Fibroblast of lung (primary cell): Measurements from ENCODE around the gene LMF2.

Experiments used
- EZH2 ChIP-seq: IDR thresholded peaks from 2 replicates; pipeline ENCODE4 v1.5.1; 2012; ENCODE audit warnings: low read length, control low read depth, mild to moderate bottlenecking; ENCODE audit errors: missing control alignments
- TF ChIP-seq, protein P1 (sequence below), 2 donors: IDR thresholded peaks in 1 of 2; conservative IDR thresholded peaks in 1 of 2; 1 replicate in 1 of 2; 2 replicates in 1 of 2; pipeline ENCODE4 v1.5.1; 2011 to 2012; ENCODE audit warnings: low read length in 2 of 2, control low read depth in 1 of 2, inconsistent platforms in 1 of 2, low read depth in 1 of 2, mild to moderate bottlenecking in 1 of 2

- TF ChIP-seq, protein P1, sequence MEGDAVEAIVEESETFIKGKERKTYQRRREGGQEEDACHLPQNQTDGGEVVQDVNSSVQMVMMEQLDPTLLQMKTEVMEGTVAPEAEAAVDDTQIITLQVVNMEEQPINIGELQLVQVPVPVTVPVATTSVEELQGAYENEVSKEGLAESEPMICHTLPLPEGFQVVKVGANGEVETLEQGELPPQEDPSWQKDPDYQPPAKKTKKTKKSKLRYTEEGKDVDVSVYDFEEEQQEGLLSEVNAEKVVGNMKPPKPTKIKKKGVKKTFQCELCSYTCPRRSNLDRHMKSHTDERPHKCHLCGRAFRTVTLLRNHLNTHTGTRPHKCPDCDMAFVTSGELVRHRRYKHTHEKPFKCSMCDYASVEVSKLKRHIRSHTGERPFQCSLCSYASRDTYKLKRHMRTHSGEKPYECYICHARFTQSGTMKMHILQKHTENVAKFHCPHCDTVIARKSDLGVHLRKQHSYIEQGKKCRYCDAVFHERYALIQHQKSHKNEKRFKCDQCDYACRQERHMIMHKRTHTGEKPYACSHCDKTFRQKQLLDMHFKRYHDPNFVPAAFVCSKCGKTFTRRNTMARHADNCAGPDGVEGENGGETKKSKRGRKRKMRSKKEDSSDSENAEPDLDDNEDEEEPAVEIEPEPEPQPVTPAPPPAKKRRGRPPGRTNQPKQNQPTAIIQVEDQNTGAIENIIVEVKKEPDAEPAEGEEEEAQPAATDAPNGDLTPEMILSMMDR (conservative IDR thresholded peaks at IDR 0.05 in 1 of 2, IDR thresholded peaks at IDR 0.05 in 1 of 2; ENCODE audit: low read depth in 1 of 2, low read length in 2 of 2): no peak
- TF ChIP-seq EZH2: peak; percentile 57
Measured at GRCh38 chr22:50531546-50531961, 24.1 kb upstream of the LMF2 start.
